NB4 (cell line): ENCODE measurements around the gene CDH22.
A peak's percentile ranks its signal among the peaks of the same experiment; 100 is the strongest.

Experiments
- DNase-seq: peaks from one replicate; pipeline ENCODE4 v3.0.0; 2010; ENCODE audit warnings: low read depth
- H3K4me3 ChIP-seq: one replicate; pipeline ENCODE4 v1.5.1; 2011; ENCODE audit warnings: mild to moderate bottlenecking, low read depth, low read length, moderate library complexity
- MYC ChIP-seq: IDR thresholded peaks from 2 replicates; pipeline ENCODE4 v1.6.1; 2011; ENCODE audit warnings: low read depth, low read length
- POLR2A ChIP-seq: IDR thresholded peaks from 2 replicates; pipeline ENCODE4 v1.6.1; 2011; ENCODE audit warnings: mild to moderate bottlenecking; ENCODE audit not compliant: insufficient read length; ENCODE audit errors: extremely low read depth
- TF ChIP-seq, protein P1 (sequence below): IDR thresholded peaks from one replicate; pipeline ENCODE4 v1.5.1; 2012; ENCODE audit warnings: low read depth, low read length
- TF ChIP-seq, protein P2 (sequence below): IDR thresholded peaks from 2 replicates; pipeline ENCODE4 v1.6.1; 2011; ENCODE audit warnings: low read depth, low read length

The CDH22 gene

DNA sequence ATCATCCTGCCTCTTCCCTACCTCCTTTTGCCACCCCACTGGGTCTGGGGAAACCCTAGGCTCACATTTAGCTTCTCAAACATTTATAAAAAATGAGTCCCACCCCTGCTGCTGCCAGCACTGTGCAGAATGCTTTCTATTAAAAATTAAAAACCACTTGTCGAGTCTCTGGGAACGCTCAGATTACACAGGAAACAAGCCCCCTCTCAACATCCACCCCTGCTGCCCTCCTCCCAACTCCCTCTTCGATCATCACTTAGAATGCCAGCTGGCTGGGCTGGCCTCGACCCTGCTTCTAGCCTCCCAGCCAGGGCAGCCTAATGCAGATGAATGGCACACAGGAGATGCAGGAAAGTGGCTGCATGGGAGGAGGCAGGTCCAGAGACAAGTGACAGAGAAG, 75.8 kb downstream of the CDH22 start:
- H3K4me3 ChIP-seq: no peak overlapping the region
- TF ChIP-seq, protein P1, sequence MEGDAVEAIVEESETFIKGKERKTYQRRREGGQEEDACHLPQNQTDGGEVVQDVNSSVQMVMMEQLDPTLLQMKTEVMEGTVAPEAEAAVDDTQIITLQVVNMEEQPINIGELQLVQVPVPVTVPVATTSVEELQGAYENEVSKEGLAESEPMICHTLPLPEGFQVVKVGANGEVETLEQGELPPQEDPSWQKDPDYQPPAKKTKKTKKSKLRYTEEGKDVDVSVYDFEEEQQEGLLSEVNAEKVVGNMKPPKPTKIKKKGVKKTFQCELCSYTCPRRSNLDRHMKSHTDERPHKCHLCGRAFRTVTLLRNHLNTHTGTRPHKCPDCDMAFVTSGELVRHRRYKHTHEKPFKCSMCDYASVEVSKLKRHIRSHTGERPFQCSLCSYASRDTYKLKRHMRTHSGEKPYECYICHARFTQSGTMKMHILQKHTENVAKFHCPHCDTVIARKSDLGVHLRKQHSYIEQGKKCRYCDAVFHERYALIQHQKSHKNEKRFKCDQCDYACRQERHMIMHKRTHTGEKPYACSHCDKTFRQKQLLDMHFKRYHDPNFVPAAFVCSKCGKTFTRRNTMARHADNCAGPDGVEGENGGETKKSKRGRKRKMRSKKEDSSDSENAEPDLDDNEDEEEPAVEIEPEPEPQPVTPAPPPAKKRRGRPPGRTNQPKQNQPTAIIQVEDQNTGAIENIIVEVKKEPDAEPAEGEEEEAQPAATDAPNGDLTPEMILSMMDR: no peak
- TF ChIP-seq MYC (no peak), POLR2A (no peak)
- TF ChIP-seq, protein P2, sequence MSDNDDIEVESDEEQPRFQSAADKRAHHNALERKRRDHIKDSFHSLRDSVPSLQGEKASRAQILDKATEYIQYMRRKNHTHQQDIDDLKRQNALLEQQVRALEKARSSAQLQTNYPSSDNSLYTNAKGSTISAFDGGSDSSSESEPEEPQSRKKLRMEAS: no peak
- DNase-seq: no peak

DNA sequence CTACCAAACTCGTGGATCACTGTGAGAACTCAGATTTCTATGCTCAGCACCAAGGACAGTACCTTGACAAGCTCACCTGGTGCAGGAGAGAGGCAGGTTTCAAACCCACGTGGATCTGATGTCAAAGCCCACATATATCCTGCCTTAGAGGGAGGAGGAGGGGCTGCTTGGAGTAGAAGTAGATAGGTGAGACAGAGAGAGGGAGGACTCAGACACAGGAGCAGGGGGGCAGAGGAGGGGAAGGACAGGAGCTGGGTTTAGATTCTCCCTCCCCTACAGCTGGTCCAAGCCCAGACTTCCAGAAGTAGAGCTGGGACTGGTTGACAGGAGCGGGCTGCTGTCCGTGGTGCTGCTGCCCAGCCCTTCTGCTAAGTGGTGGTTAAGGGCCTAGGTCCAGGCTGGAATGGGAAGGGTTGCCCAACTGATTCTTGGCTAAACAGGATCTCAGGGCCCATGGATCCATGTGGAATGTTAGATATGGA, 77.5 kb downstream of the CDH22 start:
- peak; percentile 71 for DNase-seq
- H3K4me3 ChIP-seq: no peak overlapping the region
- TF ChIP-seq, protein P1: no peak
- TF ChIP-seq POLR2A: no peak
- TF ChIP-seq, protein P2: peak; percentile 70

DNA sequence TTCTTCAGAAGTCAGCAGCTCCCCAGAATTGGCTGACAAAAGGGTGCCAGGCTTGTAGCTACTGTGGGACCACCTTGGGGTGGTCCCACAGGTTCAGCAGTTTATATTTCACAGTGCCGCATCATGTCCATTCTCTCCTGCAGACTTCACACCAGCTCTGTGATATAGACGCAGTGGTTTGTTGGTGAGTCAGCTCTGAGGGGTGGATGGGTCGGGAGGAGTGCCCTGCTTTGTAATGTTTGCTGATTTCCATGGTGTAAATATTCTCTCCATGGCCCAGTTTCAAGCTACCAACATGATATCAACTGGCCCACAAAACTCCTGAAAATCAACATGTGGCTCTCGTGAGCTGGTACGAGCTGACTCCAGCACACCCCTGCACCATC, 78.2 kb downstream of the CDH22 start:
- no peak for DNase-seq
- no peak overlapping the region for H3K4me3 ChIP-seq
- TF ChIP-seq, protein P2: no peak
- TF ChIP-seq MYC (no peak), POLR2A (no peak)
- TF ChIP-seq, protein P1: no peak

DNA sequence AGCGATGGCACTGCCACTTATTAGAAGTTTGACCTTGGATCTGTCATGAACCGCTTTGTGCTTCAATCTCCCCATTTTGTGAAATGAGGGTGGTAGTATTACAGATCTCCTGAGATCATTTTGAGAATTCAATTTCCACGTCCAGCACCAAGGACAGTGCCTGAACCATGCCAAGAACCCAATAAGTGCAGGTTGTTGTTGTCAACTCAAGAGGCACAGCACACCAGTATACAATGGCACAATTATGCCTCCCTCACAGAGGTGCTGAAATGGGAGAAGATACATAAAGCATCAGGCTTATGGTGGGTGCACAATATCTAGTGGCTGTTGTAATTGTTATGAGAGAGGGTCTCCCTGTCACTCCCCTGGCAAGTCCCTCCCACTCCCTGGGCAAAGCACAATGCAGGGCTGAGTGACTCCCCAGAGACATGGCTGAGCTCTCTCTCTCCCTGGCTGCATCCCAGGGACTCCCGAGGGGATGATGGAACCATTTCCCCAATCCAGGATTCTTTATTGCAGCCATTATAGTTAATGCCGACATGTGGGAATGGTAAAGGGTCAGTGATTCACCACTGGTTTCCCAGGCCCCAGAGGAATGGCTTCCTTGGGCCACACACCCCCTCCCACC, 78.7 kb downstream of the CDH22 start:
- no peak overlapping the region for H3K4me3 ChIP-seq
- DNase-seq: peak; percentile 43
- TF ChIP-seq, protein P1: no peak
- TF ChIP-seq, protein P2: peak; percentile 75
- peak; percentile 35; the same call in 1 of the 2 replicates for TF ChIP-seq MYC

DNA sequence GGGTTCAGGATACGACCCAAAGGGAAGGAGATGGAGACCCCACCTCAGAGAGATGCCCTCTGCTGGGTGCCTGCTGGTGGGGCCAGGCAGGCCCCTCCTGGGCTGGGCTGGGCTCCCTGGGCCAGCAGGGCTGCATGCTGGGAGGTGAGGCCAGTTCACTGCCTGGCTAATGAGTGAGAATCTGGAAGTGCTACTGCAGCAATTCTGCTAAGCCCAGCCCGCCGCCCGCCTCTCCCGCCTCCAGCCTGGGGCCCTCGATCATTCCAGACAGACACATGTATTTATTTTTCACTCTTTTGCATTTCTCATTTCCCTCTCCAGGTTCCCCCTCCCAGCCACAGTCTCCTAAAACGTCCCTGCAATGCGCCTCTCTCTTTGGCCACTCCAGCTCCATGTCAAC, 79.6 kb downstream of the CDH22 start:
- H3K4me3 ChIP-seq: no peak overlapping the region
- no peak for DNase-seq
- TF ChIP-seq, protein P2: no peak
- TF ChIP-seq POLR2A: no peak
- no peak for TF ChIP-seq MYC
- TF ChIP-seq, protein P1: no peak
